ENCODE results near the gene RAMP3. TPM values are rescaled to one million over a fixed set of nuclear protein-coding genes. Genes with fewer than 3 reads are reported as not detected.

Gene RAMP3
- total RNA-seq, 4 donors from 2014 or later, result 14.4 to 62.9 (median 33.6) TPM

DNA sequence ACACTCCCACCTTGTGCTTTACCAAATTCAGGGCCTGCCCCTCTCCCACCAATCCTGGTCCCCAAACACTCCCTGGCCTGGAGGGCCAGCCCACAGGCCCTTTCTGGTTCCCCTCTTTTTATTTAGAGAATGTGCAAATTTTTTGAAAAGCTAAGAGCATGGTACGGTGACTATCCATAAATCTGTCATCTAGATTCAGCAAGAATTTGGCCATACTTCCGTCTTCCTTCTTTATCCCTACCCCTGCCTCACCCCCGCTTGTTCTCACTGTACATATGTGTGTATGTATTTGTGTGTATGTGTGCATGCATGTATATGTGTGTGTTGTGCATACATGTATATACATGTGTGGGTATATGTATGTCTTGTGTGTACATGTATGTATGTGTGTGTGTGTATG, 38.0 kb upstream of the RAMP3 start:
- Histone ChIP-seq H3K9me3 (no peaks in the 10 kb centered on the region), H3K36me3 (no peaks in the 10 kb centered on the region), H3K27me3 (peaks cover 5% of the 10 kb centered on the region), H3K4me3 (no peak overlapping the region), H3K4me1 (no peaks in the 10 kb centered on the region), H3K27ac (no peak overlapping the region)
- no peak for DNase-seq (ENCODE audit: low spot score in 2 of 2)
- WGBS, result 71% methylated on average over 3 of the region's 3 CpGs
- TF ChIP-seq EP300 (IDR thresholded peaks at IDR 0.05) (no peak), POLR2AphosphoS5 (IDR thresholded peaks at IDR 0.05) (no peak), POLR2A (IDR thresholded peaks at IDR 0.05) (no peak)
- TF ChIP-seq, protein P1, sequence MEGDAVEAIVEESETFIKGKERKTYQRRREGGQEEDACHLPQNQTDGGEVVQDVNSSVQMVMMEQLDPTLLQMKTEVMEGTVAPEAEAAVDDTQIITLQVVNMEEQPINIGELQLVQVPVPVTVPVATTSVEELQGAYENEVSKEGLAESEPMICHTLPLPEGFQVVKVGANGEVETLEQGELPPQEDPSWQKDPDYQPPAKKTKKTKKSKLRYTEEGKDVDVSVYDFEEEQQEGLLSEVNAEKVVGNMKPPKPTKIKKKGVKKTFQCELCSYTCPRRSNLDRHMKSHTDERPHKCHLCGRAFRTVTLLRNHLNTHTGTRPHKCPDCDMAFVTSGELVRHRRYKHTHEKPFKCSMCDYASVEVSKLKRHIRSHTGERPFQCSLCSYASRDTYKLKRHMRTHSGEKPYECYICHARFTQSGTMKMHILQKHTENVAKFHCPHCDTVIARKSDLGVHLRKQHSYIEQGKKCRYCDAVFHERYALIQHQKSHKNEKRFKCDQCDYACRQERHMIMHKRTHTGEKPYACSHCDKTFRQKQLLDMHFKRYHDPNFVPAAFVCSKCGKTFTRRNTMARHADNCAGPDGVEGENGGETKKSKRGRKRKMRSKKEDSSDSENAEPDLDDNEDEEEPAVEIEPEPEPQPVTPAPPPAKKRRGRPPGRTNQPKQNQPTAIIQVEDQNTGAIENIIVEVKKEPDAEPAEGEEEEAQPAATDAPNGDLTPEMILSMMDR (IDR thresholded peaks at IDR 0.05), result no peak

DNA sequence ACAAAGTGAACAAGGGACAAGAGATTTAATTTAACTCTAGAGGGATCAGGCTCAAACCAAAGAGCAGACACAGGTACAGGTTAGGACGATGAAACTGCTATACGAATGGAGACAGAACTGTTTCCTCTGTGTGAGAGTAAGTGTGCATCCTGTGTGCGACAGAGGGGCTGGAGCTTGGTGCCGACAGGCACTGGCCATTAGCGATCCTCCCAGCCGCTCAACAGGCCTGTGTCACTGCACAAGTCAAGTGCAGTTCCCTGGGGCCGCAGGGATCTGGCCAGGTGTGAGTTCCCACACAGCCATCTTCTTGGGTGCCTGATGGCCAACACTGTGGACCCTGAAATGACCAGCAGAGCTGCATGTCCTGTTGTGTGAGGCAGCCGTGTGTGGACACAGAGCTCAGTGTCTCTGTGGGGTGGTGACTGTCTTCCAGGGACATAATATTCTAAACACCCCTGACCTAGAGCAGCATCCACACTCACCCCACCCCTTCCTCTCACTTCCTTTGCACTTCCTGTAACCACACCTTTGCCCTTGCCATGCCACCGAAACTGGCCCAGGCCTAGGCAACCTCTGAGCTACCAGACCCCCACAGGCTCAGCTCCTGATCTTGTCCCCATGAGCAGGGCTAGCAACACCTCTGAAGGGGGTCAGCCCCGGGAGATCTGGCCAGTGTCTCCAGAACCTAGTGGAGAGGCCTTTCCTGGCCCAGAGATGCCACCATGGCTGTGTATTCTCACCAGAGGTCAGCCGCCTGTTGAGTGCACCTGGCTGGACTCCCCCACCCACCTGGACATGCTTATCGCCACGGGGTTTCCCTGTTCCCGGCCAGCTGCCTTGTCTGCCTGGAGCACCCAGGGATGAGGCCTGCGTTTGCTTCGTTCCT, 34.4 kb upstream of the RAMP3 start:
- no peaks in the 10 kb centered on the region for H3K27me3 ChIP-seq
- H3K9me3 ChIP-seq, result no peaks in the 10 kb centered on the region
- 79% methylated on average over 15 of the region's 16 CpGs for WGBS
- TF ChIP-seq EP300 (IDR thresholded peaks at IDR 0.05) (no peak), POLR2A (IDR thresholded peaks at IDR 0.05) (no peak), POLR2AphosphoS5 (IDR thresholded peaks at IDR 0.05) (no peak)
- TF ChIP-seq, protein P1 (IDR thresholded peaks at IDR 0.05), result no peak
- H3K36me3 ChIP-seq, result no peaks in the 10 kb centered on the region
- no peak overlapping the region for H3K4me3 ChIP-seq
- no peak overlapping the region for H3K27ac ChIP-seq
- H3K4me1 ChIP-seq, result no peaks in the 10 kb centered on the region
- no peak for DNase-seq (ENCODE audit: low spot score in 2 of 2)

DNA sequence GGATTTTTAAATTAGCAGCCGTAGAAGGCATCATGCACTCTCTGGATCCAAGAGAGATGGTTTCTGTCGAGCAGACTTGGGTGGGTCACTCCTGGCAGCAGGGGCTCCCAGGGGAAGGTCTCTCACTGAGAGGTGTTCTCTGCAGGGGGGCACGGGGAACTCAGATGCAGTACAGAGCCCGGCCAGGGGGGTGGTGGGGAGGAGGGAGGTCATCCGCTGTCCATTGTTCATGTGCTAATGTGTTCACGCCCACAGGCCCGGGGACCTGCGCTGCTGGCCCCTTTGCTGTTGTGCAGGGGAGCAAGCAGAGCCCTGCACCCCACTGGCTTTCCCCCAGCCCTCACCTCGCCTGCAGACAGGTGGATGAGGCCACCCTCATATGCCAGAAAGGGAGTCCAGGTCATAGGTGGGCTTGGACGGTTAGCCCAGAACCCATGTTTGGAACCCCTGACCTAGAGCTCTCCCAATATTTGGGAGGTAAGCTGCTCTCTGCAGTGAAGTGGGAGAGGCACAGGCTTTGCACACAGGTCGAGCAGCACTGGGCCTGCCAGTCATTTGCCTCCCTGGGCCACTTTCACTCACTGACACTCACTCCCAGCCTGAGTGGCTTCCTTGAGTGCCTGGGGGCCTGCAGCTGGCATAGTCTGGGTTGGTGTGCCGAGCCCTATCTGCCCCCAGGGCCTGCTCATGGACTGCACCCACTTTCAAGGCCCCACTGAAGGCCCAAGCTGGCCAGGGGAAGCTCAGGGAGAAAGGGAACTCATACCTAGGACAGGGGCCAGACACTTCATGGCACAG, 33.5 kb upstream of the RAMP3 start:
- 73% methylated on average over 8 of the region's 12 CpGs for WGBS
- Histone ChIP-seq H3K36me3 (no peaks in the 10 kb centered on the region), H3K9me3 (no peaks in the 10 kb centered on the region), H3K27ac (no peak overlapping the region), H3K4me3 (no peak overlapping the region), H3K4me1 (no peaks in the 10 kb centered on the region), H3K27me3 (no peaks in the 10 kb centered on the region)
- no peak for DNase-seq (ENCODE audit: low spot score in 2 of 2)
- TF ChIP-seq POLR2AphosphoS5 (IDR thresholded peaks at IDR 0.05) (no peak), EP300 (IDR thresholded peaks at IDR 0.05) (no peak), POLR2A (IDR thresholded peaks at IDR 0.05) (no peak)
- TF ChIP-seq, protein P1 (IDR thresholded peaks at IDR 0.05), result no peak

DNA sequence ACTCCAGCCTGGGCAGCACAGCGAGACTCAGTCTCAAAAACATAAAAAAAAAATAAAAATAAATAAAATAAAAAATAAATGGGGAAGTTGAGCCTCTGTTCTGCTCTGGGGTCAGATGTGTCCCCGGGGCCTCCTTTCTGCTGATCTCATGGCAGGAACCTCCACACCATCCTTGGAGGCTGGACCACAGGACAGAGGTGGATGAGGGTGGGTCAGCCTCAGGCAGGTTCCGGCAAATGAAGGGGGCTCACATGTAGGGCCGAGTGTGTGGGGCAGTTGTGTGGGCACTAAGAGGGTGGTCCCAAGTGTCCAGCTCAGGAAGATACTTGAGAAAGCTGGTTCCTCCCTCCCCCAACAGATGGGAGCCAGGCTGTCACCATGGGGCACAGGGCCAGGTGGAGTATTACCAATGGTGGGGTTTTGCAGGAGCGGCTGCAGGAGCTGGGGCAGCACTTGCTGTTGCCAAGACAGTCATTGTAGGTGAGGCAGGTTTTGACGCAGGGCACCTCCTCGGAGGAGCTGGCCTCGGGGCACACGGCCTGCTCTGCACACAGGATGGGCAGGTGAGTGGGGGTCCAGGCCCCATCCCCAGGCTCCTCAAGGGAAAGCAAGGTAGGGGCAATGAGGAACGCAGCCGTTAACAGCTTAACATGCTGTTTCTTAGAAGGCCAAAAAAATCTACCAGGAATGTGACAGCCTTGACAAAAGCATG, 32.2 kb upstream of the RAMP3 start:
- WGBS, result 84% methylated on average over 11 of the region's 11 CpGs
- TF ChIP-seq POLR2A (IDR thresholded peaks at IDR 0.05), result no peak

DNA sequence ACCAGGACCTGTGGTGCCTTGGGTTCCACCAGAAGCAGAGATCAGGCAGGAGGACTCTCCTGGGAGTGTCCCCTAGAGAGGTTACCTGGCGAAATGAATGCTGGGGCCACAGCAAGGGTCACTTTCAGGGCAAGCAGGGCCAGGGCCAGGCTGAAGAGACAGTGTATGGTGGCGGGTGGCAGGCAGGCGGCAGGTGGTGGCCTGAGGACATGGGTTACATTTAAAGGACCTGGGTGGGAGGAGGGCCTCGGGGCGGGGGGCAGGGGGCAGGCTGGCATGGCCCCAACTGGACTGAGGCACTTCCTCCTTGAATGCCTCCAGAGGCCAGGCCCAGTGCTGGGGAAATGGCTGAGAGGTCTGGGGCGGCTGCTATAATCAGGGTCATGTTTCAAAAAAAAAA, 31.4 kb upstream of the RAMP3 start:
- H3K4me1 ChIP-seq, result no peaks in the 10 kb centered on the region
- H3K9me3 ChIP-seq, result no peaks in the 10 kb centered on the region
- DNase-seq (ENCODE audit: low spot score in 2 of 2), result no peak
- no peaks in the 10 kb centered on the region for H3K27me3 ChIP-seq
- WGBS, result 86% methylated on average over 6 of the region's 6 CpGs
- no peak overlapping the region for H3K4me3 ChIP-seq
- no peaks in the 10 kb centered on the region for H3K36me3 ChIP-seq
- H3K27ac ChIP-seq, result no peak overlapping the region
- TF ChIP-seq, protein P1 (IDR thresholded peaks at IDR 0.05), result no peak
- TF ChIP-seq POLR2A (IDR thresholded peaks at IDR 0.05) (no peak), POLR2AphosphoS5 (IDR thresholded peaks at IDR 0.05) (no peak), EP300 (IDR thresholded peaks at IDR 0.05) (no peak)

More for the DNA sequence above, 32.2 kb upstream of the RAMP3 start:
- Histone ChIP-seq H3K27me3 (no peaks in the 10 kb centered on the region), H3K36me3 (no peaks in the 10 kb centered on the region), H3K4me1 (no peaks in the 10 kb centered on the region), H3K27ac (no peak overlapping the region), H3K4me3 (no peak overlapping the region), H3K9me3 (no peaks in the 10 kb centered on the region)
- no peak for DNase-seq (ENCODE audit: low spot score in 2 of 2)

Measured in suprapubic skin (tissue), 4 donors.